Mesothelial cell of epicardium (in vitro differentiated cells): ENCODE data around the gene ZC3H7B. TPM values are rescaled to one million over a fixed set of nuclear protein-coding genes. Genes with fewer than 3 reads are reported as not detected.

ENCODE experiments used
- DNase-seq, 2 experiments: peaks; one replicate each; pipeline ENCODE4 v3.0.0; 2021; ENCODE audit warnings: low spot score in 2 of 2; ENCODE audit not compliant: unreplicated experiment in 2 of 2
- H3K27ac Mint-ChIP-seq: 2 replicates; pipeline ENCODE4 v1.8.0; 2021; ENCODE audit warnings: mixed read lengths
- H3K27me3 Mint-ChIP-seq: 2 replicates; pipeline ENCODE4 v1.8.0; 2021; ENCODE audit warnings: low read depth, mixed read lengths
- H3K36me3 Mint-ChIP-seq: 2 replicates; pipeline ENCODE4 v1.8.0; 2021; ENCODE audit warnings: mixed read lengths
- H3K4me1 Mint-ChIP-seq: 2 replicates; pipeline ENCODE4 v1.8.0; 2021; ENCODE audit warnings: mixed read lengths
- H3K4me3 Mint-ChIP-seq: 2 replicates; pipeline ENCODE4 v1.8.0; 2021; ENCODE audit warnings: mild to moderate bottlenecking, moderate library complexity, mixed read lengths
- H3K9me3 Mint-ChIP-seq: 2 replicates; pipeline ENCODE4 v1.8.0; 2021; ENCODE audit warnings: mixed read lengths
- CTCF ChIP-seq: fragments of 200-600 bp; sonication (generic); IDR thresholded peaks from one replicate; pipeline ENCODE4 v1.5.0; 2021; ENCODE audit warnings: antibody characterized with exemption; ENCODE audit not compliant: unreplicated experiment
- total RNA-seq: library from RNA; stranded (reverse); gene quantifications from 3 replicates; pipeline ENCODE4 v1.2.1, GENCODE V29; 2021

ZC3H7B gene
- total RNA-seq, 1 donor from 2014 or later = 85.5 TPM

DNA sequence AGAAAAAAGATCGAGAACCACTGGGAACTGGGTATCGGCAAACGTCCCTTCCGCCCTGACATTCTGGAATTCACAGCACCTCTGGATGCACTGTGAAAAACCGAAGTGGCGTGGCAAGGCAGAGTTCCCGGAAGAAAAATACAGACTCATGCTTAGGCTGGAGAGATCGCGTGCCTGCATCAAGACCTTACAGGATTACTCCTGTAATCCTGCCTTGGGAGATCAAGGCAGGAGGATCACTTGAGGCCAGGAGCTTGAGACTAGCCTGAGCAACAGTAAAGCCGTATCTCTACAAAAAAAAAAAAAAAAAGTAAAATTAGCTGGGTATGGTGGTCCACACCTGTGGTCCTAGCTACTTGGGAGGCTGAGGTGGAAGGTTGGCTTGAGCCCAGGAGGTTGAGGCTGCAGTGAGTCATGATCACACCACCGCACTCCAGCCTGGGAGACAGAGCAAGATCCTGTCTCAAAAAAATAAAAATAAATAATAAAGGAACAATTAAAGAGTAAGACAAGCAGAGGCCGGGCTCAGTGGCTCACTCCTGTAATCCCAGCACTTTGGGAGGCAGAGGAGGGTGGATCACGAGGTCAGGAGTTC, 60.5 kb downstream of the ZC3H7B start:
- Mint-ChIP-seq H3K9me3 (no peaks in the 10 kb centered on the region), H3K27ac (peak overlapping the region; percentile 43), H3K4me3 (no peak overlapping the region), H3K36me3 (peaks cover 6% of the 10 kb centered on the region), H3K4me1 (peaks cover 17% of the 10 kb centered on the region), H3K27me3 (no peaks in the 10 kb centered on the region)
- no peak for DNase-seq
- TF ChIP-seq CTCF = no peak

DNA sequence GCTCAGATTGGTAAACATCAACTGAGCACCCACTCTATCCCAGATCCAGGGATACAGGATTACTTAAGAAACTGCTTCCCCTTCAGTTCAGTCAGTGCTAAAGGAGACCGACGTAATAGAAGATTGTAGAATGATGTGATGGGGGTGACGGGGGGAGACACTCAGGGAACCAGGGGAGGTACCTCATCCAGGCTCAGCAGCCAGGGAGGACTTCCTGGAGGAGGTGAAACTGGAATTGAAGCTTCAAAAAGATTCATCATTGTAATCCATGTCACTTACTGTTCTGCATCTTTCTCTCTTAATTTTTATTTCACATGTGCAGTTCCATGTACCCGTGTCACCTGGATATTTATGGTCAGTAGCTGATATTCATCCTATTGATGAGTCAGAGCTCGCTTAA, 61.3 kb downstream of the ZC3H7B start:
- Mint-ChIP-seq H3K36me3 (peaks cover 4% of the 10 kb centered on the region), H3K27ac (no peak overlapping the region)

GRCh38 chr22:41364233-41364632, 62.9 kb downstream of the ZC3H7B start:
- Mint-ChIP-seq H3K27me3 (no peaks in the 10 kb centered on the region), H3K4me1 (peaks cover 26% of the 10 kb centered on the region), H3K27ac (no peak overlapping the region), H3K36me3 (peaks cover 4% of the 10 kb centered on the region), H3K4me3 (no peak overlapping the region), H3K9me3 (no peaks in the 10 kb centered on the region)
- no peak for TF ChIP-seq CTCF
- DNase-seq = no peak

More for the DNA sequence above, 61.3 kb downstream of the ZC3H7B start:
- Mint-ChIP-seq H3K27me3 (no peaks in the 10 kb centered on the region), H3K4me1 (peaks cover 22% of the 10 kb centered on the region), H3K9me3 (no peaks in the 10 kb centered on the region), H3K4me3 (no peak overlapping the region)
- no peak for DNase-seq
- no peak for TF ChIP-seq CTCF

GRCh38 chr22:41364955-41365354, 63.6 kb downstream of the ZC3H7B start:
- no peak for TF ChIP-seq CTCF
- peaks cover 25% of the 10 kb centered on the region for H3K4me1 Mint-ChIP-seq
- DNase-seq = no peak
- H3K36me3 Mint-ChIP-seq = peaks cover 4% of the 10 kb centered on the region
- no peaks in the 10 kb centered on the region for H3K9me3 Mint-ChIP-seq
- no peak overlapping the region for H3K27ac Mint-ChIP-seq
- H3K4me3 Mint-ChIP-seq = no peak overlapping the region
- H3K27me3 Mint-ChIP-seq = peaks cover 4% of the 10 kb centered on the region

- H3K4me3 Mint-ChIP-seq = no peak overlapping the region
- no peak overlapping the region for H3K27ac Mint-ChIP-seq
- H3K36me3 Mint-ChIP-seq = peaks cover 4% of the 10 kb centered on the region
- peaks cover 21% of the 10 kb centered on the region for H3K4me1 Mint-ChIP-seq
- peaks cover 4% of the 10 kb centered on the region for H3K27me3 Mint-ChIP-seq
- no peaks in the 10 kb centered on the region for H3K9me3 Mint-ChIP-seq
- DNase-seq = no peak
- TF ChIP-seq CTCF = no peak
These were observed 64.1 kb downstream of the ZC3H7B start for GRCh38 chr22:41365425-41365824.
